RKO (cell line): ENCODE results near the gene PRPSAP1.
"Not testable (repeated sequence)": the region's sequence is repeated elsewhere in the genome, so short reads cannot be mapped to it uniquely, and the experiment has no call there.

Experiments used
- DNase-seq: peaks from one replicate; pipeline ENCODE4 v3.0.0-alpha.2; 2016; ENCODE audit warnings: low spot score

The PRPSAP1 gene

GRCh38 chr17:76317535-76317934, 36.2 kb downstream of the PRPSAP1 start:
- no peak for DNase-seq

DNA sequence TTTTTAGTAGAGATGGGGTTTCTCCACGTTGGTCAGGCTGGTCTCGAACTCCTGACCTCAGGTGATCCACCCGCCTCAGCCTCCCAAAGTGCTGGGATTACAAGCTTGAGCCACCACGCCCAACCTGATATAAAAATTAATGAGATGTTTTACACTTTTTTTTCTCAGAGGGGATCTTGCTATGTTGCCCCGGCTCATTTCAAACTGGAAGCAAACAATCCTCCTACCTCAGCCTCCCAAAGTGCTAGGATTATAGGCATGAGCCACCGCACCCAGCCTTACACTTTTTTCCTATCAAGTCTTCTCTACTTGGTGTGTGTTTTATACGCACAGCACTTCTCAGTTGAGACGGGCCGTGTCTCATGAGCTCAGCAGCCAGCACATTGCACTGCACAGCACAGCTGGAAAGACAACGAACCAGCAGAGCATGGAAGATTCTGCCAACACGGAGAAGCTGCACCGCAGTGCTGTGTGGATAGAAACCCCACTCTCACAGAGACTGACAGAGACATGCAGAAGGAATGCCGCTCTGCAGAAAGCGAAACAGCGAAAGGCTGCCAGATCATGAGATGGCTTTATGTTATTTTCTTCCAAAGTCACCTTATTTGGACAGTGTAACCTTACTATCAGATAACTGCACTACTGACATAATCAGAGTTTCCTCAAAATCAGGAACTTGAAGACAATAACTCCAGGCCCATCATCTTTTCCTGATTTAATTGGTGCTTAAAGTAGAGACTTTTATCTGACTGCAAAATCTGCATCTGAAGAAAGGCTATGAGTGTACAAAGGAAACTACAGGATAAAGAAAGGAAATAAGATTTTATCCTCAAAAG, 39.1 kb downstream of the PRPSAP1 start:
- DNase-seq = no peak

GRCh38 chr17:76312735-76313134, 41.0 kb downstream of the PRPSAP1 start:
- DNase-seq = no peak

GRCh38 chr17:76309461-76309860, 44.3 kb downstream of the PRPSAP1 start:
- no peak for DNase-seq

DNA sequence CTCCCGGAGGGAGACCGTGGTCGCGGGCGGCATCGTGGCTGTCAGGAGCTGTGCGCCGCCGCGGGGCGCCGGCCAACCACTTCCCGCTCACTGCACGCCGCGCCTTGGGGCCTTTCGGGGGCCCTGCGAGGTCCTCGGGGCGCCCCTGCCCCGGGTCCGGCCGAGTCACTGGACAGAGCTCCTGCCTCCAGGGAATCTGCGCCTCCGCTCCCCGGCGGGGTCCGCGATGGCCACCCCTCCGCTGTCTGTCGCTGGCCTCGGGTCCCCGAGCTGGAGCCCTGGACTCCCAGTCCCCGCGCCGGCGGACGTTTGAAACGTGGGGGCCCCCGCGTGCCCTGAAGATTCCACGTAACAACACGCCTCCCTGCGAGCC, 45.8 kb downstream of the PRPSAP1 start, which contains the start of gene QRICH2:
TSS of gene QRICH2 (minus strand) at position 311 of the 373 bp plus-strand sequence. CDS start at position 33, 278 bp downstream.
- DNase-seq = no peak

GRCh38 chr17:76307299-76307965, 46.3 kb downstream of the PRPSAP1 start:
- no peak for DNase-seq

- DNase-seq = not testable (repeated sequence)
Observed at GRCh38 chr17:76305135-76305454, 48.6 kb downstream of the PRPSAP1 start.

DNA sequence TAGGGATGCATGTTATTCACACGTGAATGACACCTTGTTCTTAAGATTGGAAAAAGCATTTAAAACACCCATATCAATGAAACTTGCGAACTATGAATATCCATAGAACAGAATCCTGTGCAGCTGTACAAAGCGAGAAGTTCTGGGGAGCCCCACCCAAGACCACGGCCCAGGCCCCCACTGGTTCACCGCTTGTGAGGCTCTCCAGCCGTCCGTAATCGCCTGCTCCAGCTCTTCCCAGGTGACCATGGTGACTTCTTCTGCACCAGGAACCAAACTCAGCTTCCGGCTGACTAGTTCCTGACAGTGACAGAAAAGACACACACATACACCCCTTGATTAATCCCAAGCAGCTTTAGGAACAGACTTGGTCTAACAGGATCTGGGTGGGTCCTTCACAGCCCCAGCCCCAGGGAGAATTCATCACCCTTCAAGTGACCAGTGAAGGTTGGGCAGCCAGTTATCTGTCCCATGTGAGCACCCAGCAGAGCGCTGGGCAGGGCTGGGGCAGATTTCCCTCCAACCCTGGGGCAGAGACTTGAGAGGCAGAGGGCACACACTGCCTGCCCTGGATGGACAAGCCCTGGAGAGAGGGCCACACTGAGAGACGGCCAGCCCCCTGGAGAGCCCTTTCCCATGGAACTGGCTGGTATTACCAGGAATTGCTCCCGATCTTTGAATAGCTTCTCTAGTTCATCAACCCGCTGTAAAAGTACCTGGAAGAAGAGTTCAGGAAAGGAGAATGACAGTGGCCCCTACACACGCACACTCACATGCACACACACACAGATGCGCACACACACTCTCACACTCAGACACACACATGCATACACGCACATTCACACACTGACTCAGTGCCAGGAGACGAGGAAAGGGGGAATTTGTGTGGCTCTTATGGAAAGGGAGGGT, 49.2 kb downstream of the PRPSAP1 start:
- DNase-seq = no peak

DNA sequence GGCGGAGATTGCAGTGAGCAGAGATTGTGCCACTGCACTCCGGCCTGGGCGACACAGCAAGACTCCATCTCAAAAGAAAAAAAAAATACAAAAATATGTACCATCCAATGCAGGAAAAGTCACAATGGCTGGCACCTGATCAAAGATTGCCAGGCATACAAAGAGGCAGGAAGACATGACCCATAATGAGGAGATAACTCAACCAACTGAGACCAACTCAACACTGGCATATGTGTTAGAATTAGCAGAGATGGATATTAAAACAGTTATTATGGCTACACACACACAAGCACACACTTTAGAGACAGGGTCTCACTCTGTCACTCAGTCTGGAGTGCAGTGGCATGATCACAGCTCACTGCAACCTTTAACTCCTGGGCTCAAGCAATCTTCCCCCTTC, 56.3 kb downstream of the PRPSAP1 start:
- no peak for DNase-seq

DNA sequence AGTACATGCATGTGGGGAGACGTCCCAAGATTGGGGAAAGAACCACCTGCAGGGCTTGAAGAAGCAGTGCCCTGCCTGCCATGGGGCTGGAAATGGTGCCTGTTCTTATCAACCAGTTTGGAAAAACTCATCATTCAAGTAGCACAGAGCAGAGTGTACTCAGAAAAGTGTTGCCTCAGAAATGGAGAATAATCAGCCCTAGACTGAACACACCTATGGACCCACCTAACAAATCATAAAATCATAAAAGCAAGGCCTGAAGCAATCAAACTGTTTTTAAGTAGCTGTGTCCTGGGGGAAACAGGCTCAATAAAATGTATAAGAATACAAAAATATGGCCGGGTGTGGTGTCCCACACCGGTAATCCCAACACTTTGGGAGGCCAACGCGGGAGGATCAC, 56.8 kb downstream of the PRPSAP1 start:
- DNase-seq = no peak

DNA sequence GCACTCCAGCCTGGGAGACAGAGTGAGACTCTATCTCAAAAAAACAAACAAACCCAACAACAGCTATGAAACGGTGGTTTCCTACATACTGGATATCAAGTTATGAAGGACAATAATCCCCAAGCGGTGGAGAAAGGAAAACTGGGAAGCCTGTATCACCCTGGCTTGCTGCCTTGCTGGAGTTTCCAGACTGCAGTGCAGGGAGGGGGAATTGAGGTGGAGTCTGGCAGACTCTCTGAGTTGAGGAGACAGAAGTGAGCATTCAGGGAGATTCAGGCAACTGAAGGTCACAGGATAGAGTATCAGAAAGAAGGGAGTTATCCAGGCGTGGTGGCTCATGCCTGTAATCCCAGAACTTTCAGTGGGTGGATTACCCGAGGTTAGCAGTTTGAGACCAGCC, 57.5 kb downstream of the PRPSAP1 start:
- DNase-seq = no peak

DNA sequence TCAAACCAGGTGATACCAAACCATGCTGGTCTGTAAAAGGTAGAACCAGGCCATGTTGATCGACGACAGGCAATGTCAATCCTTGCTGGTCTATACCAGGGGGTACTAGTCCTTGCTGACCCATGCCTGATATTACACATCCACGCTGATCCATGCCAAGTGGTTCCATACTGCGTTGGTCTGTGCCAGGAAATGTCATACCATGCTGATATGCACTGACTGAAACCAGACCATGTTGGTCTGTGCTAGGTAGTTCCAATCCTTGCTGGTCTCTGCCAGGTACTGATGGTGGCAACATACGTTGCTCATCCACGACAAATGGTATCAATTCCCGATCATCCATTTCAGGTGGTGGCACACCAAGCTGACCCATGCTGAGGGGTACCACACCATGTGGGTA, 60.6 kb downstream of the PRPSAP1 start:
- DNase-seq = no peak

GRCh38 chr17:76292567-76292966, 61.1 kb downstream of the PRPSAP1 start:
- DNase-seq = no peak

- DNase-seq = no peak
Observed at GRCh38 chr17:76281573-76282371, 71.9 kb downstream of the PRPSAP1 start.

- DNase-seq = no peak
Observed at GRCh38 chr17:76280650-76281049, 73.1 kb downstream of the PRPSAP1 start.

GRCh38 chr17:76279742-76280287, 73.9 kb downstream of the PRPSAP1 start:
- no peak for DNase-seq

GRCh38 chr17:76278952-76279741, 74.6 kb downstream of the PRPSAP1 start:
- DNase-seq = peak; percentile 78

- DNase-seq = no peak
Observed at GRCh38 chr17:76278268-76278908, 75.3 kb downstream of the PRPSAP1 start.

- DNase-seq = no peak
Observed at GRCh38 chr17:76277300-76278267, 76.1 kb downstream of the PRPSAP1 start.
